Ovary (tissue), 9 donors: Measurements from ENCODE around the gene TMEM184C. TPM values are rescaled to one million over a fixed set of nuclear protein-coding genes. Genes with fewer than 3 reads are reported as not detected.

ENCODE experiments used
- DNase-seq, 5 donors: peaks; one replicate each; pipeline ENCODE4 v3.0.0-alpha.2; 2019 to 2020
- H3K27ac ChIP-seq, 2 donors: fragments of 200-600 bp; one replicate each; pipeline versions ENCODE4 v1.5.1 to v1.8.0; 2019 to 2022
- H3K27me3 ChIP-seq: fragments of 200-600 bp; one replicate; pipeline ENCODE4 v1.8.0; 2022
- H3K36me3 ChIP-seq: fragments of 200-600 bp; sonication (generic); one replicate; pipeline ENCODE4 v1.5.1; 2019
- H3K4me1 ChIP-seq: one replicate; pipeline ENCODE4 v1.8.1; 2013; ENCODE audit warnings: mild to moderate bottlenecking, moderate library complexity; ENCODE audit not compliant: insufficient read depth
- H3K4me3 ChIP-seq: fragments of 200-600 bp; sonication (generic); one replicate; pipeline ENCODE4 v1.5.1; 2017
- H3K9me3 ChIP-seq, 2 donors: fragments of 200-600 bp in 1 of 2; sonication (generic) in 1 of 2; one replicate each; pipeline versions ENCODE4 v1.5.1 to v1.8.1; 2013 to 2019; ENCODE audit warnings: mild to moderate bottlenecking in 1 of 2, moderate library complexity in 1 of 2
- CTCF ChIP-seq, 3 donors: fragments of 450-650 bp in 2 of 3; fragments of 200-600 bp in 1 of 3; IDR thresholded peaks; one replicate each; pipeline versions ENCODE4 v1.5.1 to v1.8.0; 2016 to 2022; ENCODE audit warnings: antibody characterized with exemption in 3 of 3, mild to moderate bottlenecking in 1 of 3
- EP300 ChIP-seq: sonication (generic); formaldehyde crosslinking; IDR thresholded peaks from one replicate; pipeline ENCODE4 v1.6.1; 2017; ENCODE audit warnings: antibody characterized with exemption
- POLR2A ChIP-seq: fragments of 450-650 bp; IDR thresholded peaks from one replicate; pipeline ENCODE4 v1.6.1; 2017; ENCODE audit warnings: antibody characterized with exemption, mild to moderate bottlenecking, moderate library complexity
- WGBS, 3 donors: extraction: QIAGEN DNeasy Blood & Tissue Kit in 1 of 3; methylation state at CpG; one replicate each; pipeline versions ENCODE4 v1.1.5 to v1.1.7; 2013 to 2017; 5-methylcytosine and 5-hydroxymethylcytosine counted together
- intact Hi-C, 4 donors: fragments of 100-400 bp; cut with DNase I; formaldehyde crosslinking; loops; one replicate each; pipeline versions ENCODE4 v1.11.0 to v1.15.1; 2022 to 2023
- polyA plus RNA-seq, 2 donors: library from polyadenylated mRNA; stranded (reverse); fragments of 200-250 nt in 1 of 2; fragments of 350-450 nt in 1 of 2; fragmentation: Illumina TruSeq in 1 of 2; extraction: RNeasy Lipid Tissue Mini Kit (QIAGEN cat#74804) in 1 of 2; gene quantifications; one replicate each; pipeline ENCODE4 v1.2.3, GENCODE V29; 2013 to 2014
- total RNA-seq, 7 donors: library from RNA; depleted of rRNA in 2 of 7; stranded (reverse); fragments of >200 nt in 2 of 7; fragmentation: NEBNext Ultra II Directional in 3 of 7; extraction: Animal tissue kit (Norgen Biotek cat#: 25700) in 3 of 7; gene quantifications; one replicate each; pipeline versions ENCODE4 v1.1.0 to v1.2.4, GENCODE V29; 2016 to 2023
- donor health status: DM: no; HTN: no; CAD: no; lungs with moderate emphysema.
- donor health status: DM: no; HTN: no; CAD: no.
- donor health status: Bipolar disorder and iron deficiency.
- donor health status: DM: yes; HTN: yes; CAD: no.
- donor health status: DM: no; HTN: no; CAD: no.
- donor health status: DM: yes; HTN: yes; CAD: no.

Gene TMEM184C
- total and polyA plus RNA-seq, 9 donors, result 12.9 to 32.0 (median 27.6) TPM

- no peaks in the 10 kb centered on the region for H3K27me3 ChIP-seq
- TF ChIP-seq CTCF (IDR thresholded peaks at IDR 0.05), result no peak
- no peak for TF ChIP-seq POLR2A
- TF ChIP-seq EP300, result no peak
- no peaks in the 10 kb centered on the region for H3K9me3 ChIP-seq
- no peaks in the 10 kb centered on the region for H3K4me1 ChIP-seq
- intact Hi-C loops, result no loop called here
- H3K27ac ChIP-seq, result no peak overlapping the region
- no peak for DNase-seq
- H3K4me3 ChIP-seq, result no peak overlapping the region
- WGBS, 3 donors, result 98 to 100% (median 100%) methylated on average over 1 of the region's 1 CpG
- no peaks in the 10 kb centered on the region for H3K36me3 ChIP-seq
Observed at GRCh38 chr4:147674496-147674895, 57.3 kb downstream of the TMEM184C start.

GRCh38 chr4:147678106-147678505 lies 60.9 kb downstream of the TMEM184C start:
- Histone ChIP-seq H3K27me3 (no peaks in the 10 kb centered on the region), H3K4me1 (no peaks in the 10 kb centered on the region), H3K4me3 (no peak overlapping the region), H3K27ac (no peak overlapping the region), H3K36me3 (no peaks in the 10 kb centered on the region), H3K9me3 (no peaks in the 10 kb centered on the region)
- TF ChIP-seq EP300 (no peak), CTCF (IDR thresholded peaks at IDR 0.05) (no peak), POLR2A (no peak)
- no peak for DNase-seq
- intact Hi-C loops, result no loop called here
- 45 to 60% (median 50%) methylated on average over 5 of the region's 5 CpGs for WGBS, 3 donors

- intact Hi-C loops, result no loop called here
Observed at GRCh38 chr4:147678796-147679549, 61.8 kb downstream of the TMEM184C start.

GRCh38 chr4:147682755-147683154 lies 65.6 kb downstream of the TMEM184C start:
- peak overlapping the region; percentile 43 to 83 for H3K27ac ChIP-seq
- WGBS, 3 donors, result 33 to 34% (median 34%) methylated on average over 3 of the region's 3 CpGs
- peak overlapping the region; percentile 96 for H3K4me3 ChIP-seq
- H3K9me3 ChIP-seq, result no peaks in the 10 kb centered on the region
- H3K36me3 ChIP-seq, result no peaks in the 10 kb centered on the region
- no peaks in the 10 kb centered on the region for H3K27me3 ChIP-seq
- DNase-seq, result no peak
- intact Hi-C loops, result no loop called here
- TF ChIP-seq EP300 (no peak), CTCF (IDR thresholded peaks at IDR 0.05) (no peak), POLR2A (no peak)
- no peaks in the 10 kb centered on the region for H3K4me1 ChIP-seq

More at GRCh38 chr4:147678796-147679549, 61.8 kb downstream of the TMEM184C start:
- Histone ChIP-seq H3K4me3 (no peak overlapping the region), H3K27ac (no peak overlapping the region), H3K4me1 (no peaks in the 10 kb centered on the region), H3K36me3 (no peaks in the 10 kb centered on the region), H3K27me3 (no peaks in the 10 kb centered on the region), H3K9me3 (no peaks in the 10 kb centered on the region)
- TF ChIP-seq POLR2A (no peak), CTCF (IDR thresholded peaks at IDR 0.05) (no peak), EP300 (no peak)
- no peak for DNase-seq
- 95 to 97% (median 95%) methylated on average over 12 of the region's 12 CpGs for WGBS, 3 donors
